Activated CD4-positive, alpha-beta T cell treated with anti-CD3 and anti-CD28 coated beads, Interleukin-2, amount 50 U/mL, for 4 hours (primary cell): ENCODE data around the gene PPAN.

Source experiments
- DNase-seq, 2 experiments: peaks; one replicate each; pipeline ENCODE4 v3.0.0-alpha.2; 2020

The PPAN gene

GRCh38 chr19:10106100-10106936, at the start of gene PPAN:
PPAN (plus strand) TSS chr19:10106362; CDS start chr19:10106395, 33 bp downstream.
- peak; percentile 93 to 95 for DNase-seq

GRCh38 chr19:10061717-10062310, 44.3 kb upstream of the PPAN start:
- no peak for DNase-seq

- no peak for DNase-seq
Observed at GRCh38 chr19:10068205-10068604, 38.0 kb upstream of the PPAN start.

- DNase-seq, result no peak
Observed at GRCh38 chr19:10069046-10069445, 37.1 kb upstream of the PPAN start.

- DNase-seq, result no peak
Observed at GRCh38 chr19:10070730-10071446, 35.3 kb upstream of the PPAN start.

- DNase-seq, result peak; percentile 35 to 45
Observed at GRCh38 chr19:10074153-10074552, 32.0 kb upstream of the PPAN start.

GRCh38 chr19:10076535-10076934, 29.6 kb upstream of the PPAN start:
- DNase-seq, result no peak

- DNase-seq, result no peak
Observed at GRCh38 chr19:10078329-10078728, 27.8 kb upstream of the PPAN start.

GRCh38 chr19:10079031-10079453, 27.1 kb upstream of the PPAN start:
- no peak for DNase-seq

GRCh38 chr19:10083911-10084310, 22.3 kb upstream of the PPAN start:
- no peak for DNase-seq

GRCh38 chr19:10084803-10085202, 21.4 kb upstream of the PPAN start:
- no peak for DNase-seq

- DNase-seq, result peak; percentile 77 to 79
Observed at GRCh38 chr19:10085641-10086590, 20.2 kb upstream of the PPAN start, which contains the start of gene SHFL. SHFL (plus strand) TSS chr19:10086317; CDS start chr19:10086428, 111 bp downstream.

- DNase-seq, result peak; percentile 47 to 50
Observed at GRCh38 chr19:10086591-10087192, 19.5 kb upstream of the PPAN start.

GRCh38 chr19:10087296-10088061, 18.7 kb upstream of the PPAN start:
- DNase-seq, result no peak

- no peak for DNase-seq
Observed at GRCh38 chr19:10088949-10089554, 17.1 kb upstream of the PPAN start.

GRCh38 chr19:10089801-10090375, 16.3 kb upstream of the PPAN start:
- no peak for DNase-seq

GRCh38 chr19:10091370-10091687, 14.8 kb upstream of the PPAN start:
- DNase-seq, result no peak

GRCh38 chr19:10091895-10092641, 14.1 kb upstream of the PPAN start:
- DNase-seq, result no peak

GRCh38 chr19:10092648-10093294, 13.4 kb upstream of the PPAN start:
- DNase-seq, result no peak
